IMR-90 (cell line): ENCODE results near the gene EEF2K. TPM values are rescaled to one million over a fixed set of nuclear protein-coding genes. Genes with fewer than 3 reads are reported as not detected.

Experiments
- ATAC-seq: fragments of 200-7000 bp; cut with Tn5 transposase; 2 replicates; pipeline ENCODE4 v1.9.1; 2020; ENCODE audit warnings: low read depth, mild to moderate bottlenecking, moderate library complexity
- BruUV-seq: library from RNA; stranded (reverse); fragments of 400-500 nt; replicated peaks from 2 replicates; lab custom pipeline; 2021; lab: Mats Ljungman, UMichigan
- CTCF ChIA-PET: fragments of 300-600 bp; formaldehyde crosslinking; extraction: SDS; loops from one replicate; lab custom pipeline; 2021; ENCODE audit warnings: antibody characterized with exemption; lab: Yijun Ruan, JAX
- POLR2A ChIA-PET: fragments of 300-600 bp; sonication (Branson Sonifier 250); formaldehyde crosslinking; loops from one replicate; lab custom pipeline; 2022; ENCODE audit warnings: antibody characterized with exemption; ENCODE audit not compliant: unreplicated experiment; lab: Charles Lee
- DNase-seq: peaks from one replicate; pipeline ENCODE4 v3.0.0; 2013
- H2AFZ ChIP-seq: replicated peaks from 2 replicates; pipeline ENCODE3; 2013; ENCODE audit warnings: low read length, mild to moderate bottlenecking; ENCODE audit not compliant: poor library complexity
- H2AK5ac ChIP-seq: 2 replicates; pipeline ENCODE4 v1.6.1; 2013; ENCODE audit warnings: low read depth, low read length, inconsistent platforms
- H2AK9ac ChIP-seq: replicated peaks from 2 replicates; pipeline ENCODE3; 2013; ENCODE audit warnings: mild to moderate bottlenecking, low read depth, low read length, moderate library complexity; ENCODE audit not compliant: poor library complexity
- H2BK120ac ChIP-seq: 2 replicates; pipeline ENCODE4 v1.6.1; 2013; ENCODE audit warnings: low read depth, low read length, inconsistent platforms
- H2BK15ac ChIP-seq: 3 replicates; pipeline ENCODE4 v1.6.1; 2013; ENCODE audit warnings: low read depth, low read length, inconsistent platforms
- H2BK20ac ChIP-seq: 2 replicates; pipeline ENCODE4 v1.6.1; 2013; ENCODE audit warnings: low read depth, mild to moderate bottlenecking, inconsistent platforms, low read length, moderate library complexity
- H2BK5ac ChIP-seq: 2 replicates; pipeline ENCODE4 v1.6.1; 2013; ENCODE audit warnings: mild to moderate bottlenecking, low read depth, low read length, inconsistent platforms; ENCODE audit not compliant: poor library complexity, severe bottlenecking
- H3K14ac ChIP-seq: replicated peaks from 2 replicates; pipeline ENCODE4 v1.6.1; 2013; ENCODE audit warnings: low read depth, low read length, inconsistent platforms
- H3K18ac ChIP-seq: 2 replicates; pipeline ENCODE4 v1.6.1; 2013; ENCODE audit warnings: low read depth, low read length, control low read depth
- H3K23ac ChIP-seq: 2 replicates; pipeline ENCODE4 v1.6.1; 2013; ENCODE audit warnings: low read depth, low read length, inconsistent platforms
- H3K27ac ChIP-seq: 2 replicates; pipeline ENCODE4 v1.5.1; 2013; ENCODE audit warnings: mild to moderate bottlenecking, control low read depth, low read length; ENCODE audit not compliant: insufficient read depth
- H3K27me3 ChIP-seq: 2 replicates; pipeline ENCODE4 v1.6.1; 2013; ENCODE audit warnings: low read length; ENCODE audit not compliant: control insufficient read depth, insufficient read depth
- H3K36me3 ChIP-seq: 2 replicates; pipeline ENCODE4 v1.6.1; 2013; ENCODE audit warnings: low read length, mixed read lengths; ENCODE audit not compliant: control insufficient read depth, insufficient read depth
- H3K4ac ChIP-seq: 2 replicates; pipeline ENCODE4 v1.6.1; 2013; ENCODE audit warnings: low read depth, low read length, inconsistent platforms
- H3K4me1 ChIP-seq: 2 replicates; pipeline ENCODE4 v1.6.1; 2013; ENCODE audit warnings: low read length, mixed read lengths; ENCODE audit not compliant: control insufficient read depth, insufficient read depth
- H3K4me2 ChIP-seq: 2 replicates; pipeline ENCODE4 v1.6.1; 2013; ENCODE audit warnings: low read depth, mild to moderate bottlenecking, control low read depth, low read length, moderate library complexity
- H3K4me3 ChIP-seq: 2 replicates; pipeline ENCODE4 v1.5.1; 2013; ENCODE audit warnings: low read depth, mild to moderate bottlenecking, control low read depth, low read length, moderate library complexity; ENCODE audit not compliant: insufficient read depth
- H3K56ac ChIP-seq: 2 replicates; pipeline ENCODE4 v1.6.1; 2013; ENCODE audit warnings: low read length, inconsistent platforms; ENCODE audit not compliant: insufficient read depth; ENCODE audit errors: extremely low read depth
- H3K79me1 ChIP-seq, 2 experiments: 2 replicates each; pipeline ENCODE4 v1.6.1; 2013; ENCODE audit warnings: low read length in 2 of 2, inconsistent platforms in 1 of 2, low read depth in 1 of 2
- H3K9ac ChIP-seq: 2 replicates; pipeline ENCODE4 v1.6.1; 2013; ENCODE audit warnings: low read depth, low read length, control low read depth
- H3K9me1 ChIP-seq: 2 replicates; pipeline ENCODE4 v1.6.1; 2013; ENCODE audit warnings: low read length, inconsistent platforms; ENCODE audit not compliant: insufficient read depth
- H3K9me3 ChIP-seq: 2 replicates; pipeline ENCODE4 v1.6.1; 2013; ENCODE audit warnings: low read length; ENCODE audit not compliant: control insufficient read depth, insufficient read depth
- H4K20me1 ChIP-seq: 2 replicates; pipeline ENCODE4 v1.6.1; 2013; ENCODE audit warnings: low read length, inconsistent platforms; ENCODE audit not compliant: insufficient read depth
- H4K5ac ChIP-seq: 2 replicates; pipeline ENCODE4 v1.6.1; 2013; ENCODE audit warnings: mild to moderate bottlenecking, low read depth, low read length, control low read depth
- H4K8ac ChIP-seq, 2 experiments: 2 replicates each; pipeline ENCODE4 v1.6.1; 2013; ENCODE audit warnings: low read depth in 2 of 2, low read length in 2 of 2, control low read depth in 1 of 2, inconsistent platforms in 1 of 2
- H4K91ac ChIP-seq: 2 replicates; pipeline ENCODE4 v1.6.1; 2013; ENCODE audit warnings: low read depth, low read length, inconsistent platforms; ENCODE audit not compliant: insufficient read depth
- MXI1 ChIP-seq: IDR thresholded peaks from 2 replicates; pipeline ENCODE4 v1.6.1; 2012; ENCODE audit warnings: low read depth, mild to moderate bottlenecking, low read length, moderate library complexity, borderline replicate concordance
- USF2 ChIP-seq: fragments of 150-350 bp; IDR thresholded peaks from 2 replicates; pipeline ENCODE4 v1.6.1; 2017; ENCODE audit warnings: mild to moderate bottlenecking, antibody characterized with exemption, low read length, low read depth
- WGBS, 2 experiments: methylation state at CpG; one replicate each; pipeline versions ENCODE4 v1.1.5 to v1.1.7; 2013; ENCODE audit warnings: missing lambda C conversion rate in 2 of 2; ENCODE audit not compliant: insufficient read length in 1 of 2; ENCODE audit errors: extremely low coverage in 2 of 2; 5-methylcytosine and 5-hydroxymethylcytosine counted together
- dilution Hi-C: fragments of 300-500 bp; cut with HindIII; formaldehyde crosslinking; loops from one replicate; pipeline ENCODE4 v1.14.3; 2018; ENCODE audit warnings: low sequenced_read_pairs; ENCODE audit not compliant: unreplicated experiment
- in situ Hi-C: fragments of 300-500 bp; cut with MboI; formaldehyde crosslinking; loops from 3 replicates; pipeline ENCODE4 v1.14.3; 2019; ENCODE audit warnings: low sequenced_read_pairs, inconsistent platforms, mixed read lengths
- intact Hi-C: fragments of 100-400 bp; cut with micrococcal nuclease; formaldehyde crosslinking; loops from 2 replicates; pipeline ENCODE4 v1.10.0; 2022
- polyA plus RNA-seq, 3 experiments: library from polyadenylated mRNA; depleted of rRNA; stranded (reverse); fragments of >200 nt; gene quantifications; 2 replicates each; pipeline ENCODE4 v1.2.3, GENCODE V29; 2012; ENCODE audit warnings: low replicate concordance in 1 of 3
- total RNA-seq: library from RNA; depleted of rRNA; stranded (reverse); fragments of >200 nt; gene quantifications from 2 replicates; pipeline ENCODE4 v1.2.3, GENCODE V29; 2012

The EEF2K gene
- total and polyA plus RNA-seq, 2 of the 4 experiments (the other 2 are of a cell fraction), result 9.7 to 16.5 TPM

GRCh38 chr16:22210854-22211253 lies 4.8 kb downstream of the EEF2K start:
- H3K9me3 ChIP-seq, result no peaks in the 10 kb centered on the region
- no peak overlapping the region for H2AK5ac ChIP-seq
- H3K56ac ChIP-seq, result no peak overlapping the region
- peaks cover 28 to 72% of the 10 kb centered on the region in 2 experiments for H3K79me1 ChIP-seq
- intact Hi-C loops, result no loop called here
- no peak for ATAC-seq
- H2BK20ac ChIP-seq, result no peak overlapping the region
- H3K18ac ChIP-seq, result no peak overlapping the region
- no peak overlapping the region for H4K5ac ChIP-seq
- H3K27me3 ChIP-seq, result no peaks in the 10 kb centered on the region
- no peak overlapping the region for H3K4me3 ChIP-seq
- H2AFZ ChIP-seq, result no peak overlapping the region
- H3K4ac ChIP-seq, result no peak overlapping the region
- DNase-seq, result no peak
- peaks cover 10% of the 10 kb centered on the region for H3K4me1 ChIP-seq
- no peak overlapping the region for H2BK15ac ChIP-seq
- no peak overlapping the region for H2AK9ac ChIP-seq
- no TSS peak for BruUV-seq
- ChIA-PET CTCF (no interaction called here), POLR2A (no interaction called here)
- dilution Hi-C loops, result no loop called here
- no peak overlapping the region for H2BK5ac ChIP-seq
- TF ChIP-seq USF2, result peak; percentile 22; the same call in 1 of the 2 replicates
- TF ChIP-seq MXI1, result no peak
- no peak overlapping the region for H3K27ac ChIP-seq
- H3K36me3 ChIP-seq, result peaks cover 5% of the 10 kb centered on the region
- no peak overlapping the region for H3K9ac ChIP-seq
- peaks cover 43% of the 10 kb centered on the region for H4K20me1 ChIP-seq
- no peak overlapping the region for H3K4me2 ChIP-seq
- in situ Hi-C loops, result no loop called here
- H4K91ac ChIP-seq, result no peak overlapping the region
- H3K23ac ChIP-seq, result no peak overlapping the region
- peaks cover 11% of the 10 kb centered on the region for H3K9me1 ChIP-seq
- H2BK120ac ChIP-seq, result no peak overlapping the region
- no peak overlapping the region for H3K14ac ChIP-seq
- no peak overlapping the region for H4K8ac ChIP-seq
- no CpG with 5 or more reads among the region's 2 CpGs for WGBS, 2 experiments
